HCT116 (cell line): ENCODE data around the gene TMCC3.

ENCODE experiments used
- CEBPB ChIP-seq: IDR thresholded peaks from 2 replicates; pipeline ENCODE4 v1.6.1; 2012; ENCODE audit warnings: low read depth
- CTCF ChIP-seq, 3 experiments: fragments of 200-600 bp in 1 of 3; sonication (generic) in 1 of 3; IDR thresholded peaks in 2 of 3; conservative IDR thresholded peaks in 1 of 3; 2 replicates each; pipeline ENCODE4 v1.5.1; 2012 to 2017; ENCODE audit warnings: low read depth in 2 of 3, low read length in 2 of 3, antibody characterized with exemption in 1 of 3, borderline replicate concordance in 1 of 3, control low read depth in 1 of 3, mild to moderate bottlenecking in 1 of 3, mixed read lengths in 1 of 3, mixed run types in 1 of 3, moderate library complexity in 1 of 3; ENCODE audit not compliant: insufficient read depth in 1 of 3
- EZH2phosphoT487 ChIP-seq: fragments of 200-600 bp; IDR thresholded peaks from 2 replicates; pipeline ENCODE4 v1.6.1; 2018; ENCODE audit warnings: antibody characterized with exemption, borderline replicate concordance
- MAX ChIP-seq: IDR thresholded peaks from 2 replicates; pipeline ENCODE4 v1.6.1; 2012
- POLR2A ChIP-seq: IDR thresholded peaks from 2 replicates; pipeline ENCODE4 v1.7.0; 2011; ENCODE audit warnings: borderline replicate concordance; ENCODE audit not compliant: insufficient read depth, insufficient read length; ENCODE audit errors: extremely low read depth
- SP1 ChIP-seq: IDR thresholded peaks from 2 replicates; pipeline ENCODE4 v1.6.1; 2012; ENCODE audit warnings: low read depth
- TCF7L2 ChIP-seq: IDR thresholded peaks from 2 replicates; pipeline ENCODE4 v1.7.0; 2011; ENCODE audit warnings: borderline replicate concordance, inconsistent platforms; ENCODE audit not compliant: insufficient read depth, insufficient read length; ENCODE audit errors: extremely low read depth
- ZFX ChIP-seq: fragments of 450-650 bp; IDR thresholded peaks from 2 replicates; pipeline ENCODE4 v1.6.1; 2017

DNA sequence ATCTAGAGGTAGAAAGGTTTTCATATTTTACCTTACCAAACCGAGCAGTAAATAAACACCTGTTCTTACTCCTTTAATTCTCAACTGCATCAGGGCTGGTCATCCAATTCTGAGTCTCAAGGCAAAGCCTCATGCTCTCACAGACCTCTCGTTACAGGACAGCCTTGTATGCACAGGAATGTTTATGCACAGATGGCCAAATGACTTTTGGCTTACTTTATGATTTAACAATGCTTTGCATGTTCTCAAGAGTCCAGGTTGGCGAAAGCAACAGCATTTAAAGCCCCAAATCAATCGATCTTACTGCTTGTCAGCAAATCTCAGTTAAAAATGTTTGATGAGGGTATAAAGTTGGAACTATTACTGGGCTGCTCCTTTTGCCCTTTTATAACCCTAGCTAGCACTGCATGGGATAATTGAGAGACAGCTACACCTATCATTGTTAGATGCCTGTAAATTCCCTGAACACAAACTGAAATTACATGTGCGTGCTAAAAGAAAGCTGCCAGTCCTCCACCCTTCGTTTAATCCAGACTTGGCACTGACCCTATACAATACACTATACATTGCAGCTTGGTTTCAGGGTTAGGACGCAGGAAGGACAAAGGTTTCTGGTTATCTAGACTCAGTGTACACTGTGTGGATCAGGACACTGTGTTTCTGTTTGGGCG is 63.6 kb downstream of the TMCC3 start:
- TF ChIP-seq MAX (no peak), CTCF (IDR thresholded peaks at IDR 0.05 in 2 of 3, conservative IDR thresholded peaks at IDR 0.05 in 1 of 3; ENCODE audit: borderline replicate concordance in 1 of 3, insufficient read depth in 1 of 3, low read depth in 2 of 3, low read length in 2 of 3) (no peak), SP1 (no peak), POLR2A (no peak), ZFX (no peak), CEBPB (no peak), EZH2phosphoT487 (no peak), TCF7L2 (no peak)
